DND-41 (cell line): ENCODE results near the gene CDS1.

Source experiments
- ATAC-seq: fragments of 200-7000 bp; cut with Tn5 transposase; 3 replicates; pipeline ENCODE4 v1.9.1; 2021; ENCODE audit warnings: low read depth; ENCODE audit not compliant: insufficient read depth
- DNase-seq: peaks from one replicate; pipeline ENCODE4 v3.0.0-alpha.2; 2020
- H2AFZ ChIP-seq: 2 replicates; pipeline ENCODE4 v1.6.0; 2012; ENCODE audit warnings: low read depth, low read length
- H3K27ac ChIP-seq: 2 replicates; pipeline ENCODE4 v1.5.1; 2012; ENCODE audit warnings: low read length, inconsistent platforms
- H3K27me3 ChIP-seq: fragments of 200-600 bp; sonication (generic); 2 replicates; pipeline ENCODE4 v1.6.0; 2012; ENCODE audit warnings: low read length, mild to moderate bottlenecking, inconsistent platforms; ENCODE audit not compliant: insufficient read depth, poor library complexity
- H3K36me3 ChIP-seq: 2 replicates; pipeline ENCODE4 v1.5.1; 2012; ENCODE audit warnings: low read length, inconsistent platforms; ENCODE audit not compliant: insufficient read depth
- H3K4me1 ChIP-seq: 2 replicates; pipeline ENCODE4 v1.5.1; 2012; ENCODE audit warnings: mild to moderate bottlenecking, low read length; ENCODE audit not compliant: insufficient read depth
- H3K4me2 ChIP-seq: 2 replicates; pipeline ENCODE4 v1.6.0; 2012; ENCODE audit warnings: mild to moderate bottlenecking, moderate library complexity, low read length, inconsistent platforms; ENCODE audit not compliant: insufficient read depth
- H3K4me3 ChIP-seq, 2 experiments: fragments of 200-600 bp in 1 of 2; shearing (Covaris generic) in 1 of 2; 2 replicates each; pipeline ENCODE4 v1.5.1; 2012 to 2016; ENCODE audit warnings: inconsistent platforms in 2 of 2, low read length in 2 of 2, mild to moderate bottlenecking in 2 of 2, low read depth in 1 of 2, moderate library complexity in 1 of 2
- H3K79me2 ChIP-seq: 2 replicates; pipeline ENCODE4 v1.6.0; 2012; ENCODE audit warnings: low read length, inconsistent platforms; ENCODE audit not compliant: insufficient read depth
- H3K9ac ChIP-seq: 2 replicates; pipeline ENCODE4 v1.6.0; 2012; ENCODE audit warnings: low read depth, mild to moderate bottlenecking, inconsistent platforms, low read length, moderate library complexity
- H3K9me3 ChIP-seq: 2 replicates; pipeline ENCODE4 v1.5.1; 2012; ENCODE audit warnings: low read length, moderate library complexity, mild to moderate bottlenecking, inconsistent platforms; ENCODE audit not compliant: insufficient read depth, severe bottlenecking
- H4K20me1 ChIP-seq: 2 replicates; pipeline ENCODE4 v1.6.0; 2012; ENCODE audit warnings: low read length; ENCODE audit not compliant: insufficient read depth
- EZH2 ChIP-seq: IDR thresholded peaks from 3 replicates; pipeline ENCODE4 v1.6.1; 2012; ENCODE audit warnings: borderline replicate concordance, low read depth, mild to moderate bottlenecking, moderate library complexity, low read length, inconsistent platforms; ENCODE audit not compliant: severe bottlenecking
- TF ChIP-seq, protein P1 (sequence below): IDR thresholded peaks from 2 replicates; pipeline ENCODE4 v1.5.1; 2012; ENCODE audit warnings: borderline replicate concordance, low read length, moderate library complexity, mild to moderate bottlenecking; ENCODE audit not compliant: poor library complexity, severe bottlenecking; ENCODE audit errors: extremely low read depth

The CDS1 gene

GRCh38 chr4:84648178-84648577 is 65.3 kb downstream of the CDS1 start:
- TF ChIP-seq, protein P1, sequence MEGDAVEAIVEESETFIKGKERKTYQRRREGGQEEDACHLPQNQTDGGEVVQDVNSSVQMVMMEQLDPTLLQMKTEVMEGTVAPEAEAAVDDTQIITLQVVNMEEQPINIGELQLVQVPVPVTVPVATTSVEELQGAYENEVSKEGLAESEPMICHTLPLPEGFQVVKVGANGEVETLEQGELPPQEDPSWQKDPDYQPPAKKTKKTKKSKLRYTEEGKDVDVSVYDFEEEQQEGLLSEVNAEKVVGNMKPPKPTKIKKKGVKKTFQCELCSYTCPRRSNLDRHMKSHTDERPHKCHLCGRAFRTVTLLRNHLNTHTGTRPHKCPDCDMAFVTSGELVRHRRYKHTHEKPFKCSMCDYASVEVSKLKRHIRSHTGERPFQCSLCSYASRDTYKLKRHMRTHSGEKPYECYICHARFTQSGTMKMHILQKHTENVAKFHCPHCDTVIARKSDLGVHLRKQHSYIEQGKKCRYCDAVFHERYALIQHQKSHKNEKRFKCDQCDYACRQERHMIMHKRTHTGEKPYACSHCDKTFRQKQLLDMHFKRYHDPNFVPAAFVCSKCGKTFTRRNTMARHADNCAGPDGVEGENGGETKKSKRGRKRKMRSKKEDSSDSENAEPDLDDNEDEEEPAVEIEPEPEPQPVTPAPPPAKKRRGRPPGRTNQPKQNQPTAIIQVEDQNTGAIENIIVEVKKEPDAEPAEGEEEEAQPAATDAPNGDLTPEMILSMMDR: no peak
- TF ChIP-seq EZH2: no peak

GRCh38 chr4:84648863-84649647 is 66.1 kb downstream of the CDS1 start:
- no peak for DNase-seq

More at GRCh38 chr4:84648178-84648577, 65.3 kb downstream of the CDS1 start:
- Histone ChIP-seq H3K79me2 (no peaks in the 10 kb centered on the region), H3K36me3 (no peaks in the 10 kb centered on the region), H3K4me1 (no peaks in the 10 kb centered on the region), H3K27me3 (no peaks in the 10 kb centered on the region), H3K4me2 (no peak overlapping the region), H3K9ac (no peak overlapping the region), H2AFZ (no peak overlapping the region), H4K20me1 (no peaks in the 10 kb centered on the region), H3K9me3 (no peaks in the 10 kb centered on the region), H3K4me3 (no peak overlapping the region), H3K27ac (no peak overlapping the region)
- no peak for ATAC-seq
- no peak for DNase-seq

DNA sequence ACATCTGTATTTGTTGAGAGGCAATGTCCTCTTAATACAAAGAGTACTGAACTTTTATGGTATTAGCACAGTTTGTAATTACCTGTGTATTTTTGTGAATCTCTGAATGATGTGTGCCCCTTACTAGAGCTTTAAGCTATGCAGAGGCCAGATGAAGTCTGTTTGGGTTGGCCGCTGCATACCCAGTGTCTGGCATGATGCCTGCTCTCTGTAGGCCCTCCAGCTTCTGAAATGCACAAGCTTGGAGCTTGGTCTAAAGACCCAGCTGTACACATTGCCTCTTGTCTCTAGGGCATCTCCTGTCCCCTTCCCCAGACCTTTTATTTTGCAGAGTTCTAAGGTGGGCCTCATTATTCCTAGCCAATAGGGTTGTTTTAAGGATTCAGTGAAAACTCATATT is 68.6 kb downstream of the CDS1 start:
- no peaks in the 10 kb centered on the region for H3K36me3 ChIP-seq
- H3K79me2 ChIP-seq: no peaks in the 10 kb centered on the region
- no peaks in the 10 kb centered on the region for H3K9me3 ChIP-seq
- H3K4me2 ChIP-seq: no peak overlapping the region
- ATAC-seq: no peak
- H3K27me3 ChIP-seq: no peaks in the 10 kb centered on the region
- H3K4me3 ChIP-seq: no peak overlapping the region
- no peak for TF ChIP-seq EZH2
- TF ChIP-seq, protein P1: no peak
- no peak for DNase-seq
- H2AFZ ChIP-seq: no peak overlapping the region
- no peak overlapping the region for H3K9ac ChIP-seq
- no peak overlapping the region for H3K27ac ChIP-seq
- no peaks in the 10 kb centered on the region for H3K4me1 ChIP-seq
- H4K20me1 ChIP-seq: no peaks in the 10 kb centered on the region

More at GRCh38 chr4:84648863-84649647, 66.1 kb downstream of the CDS1 start:
- no peak overlapping the region for H3K27ac ChIP-seq
- H3K4me1 ChIP-seq: no peaks in the 10 kb centered on the region
- TF ChIP-seq, protein P1: no peak
- TF ChIP-seq EZH2: no peak
- no peak for ATAC-seq
- H3K9me3 ChIP-seq: no peaks in the 10 kb centered on the region
- no peaks in the 10 kb centered on the region for H3K27me3 ChIP-seq
- H4K20me1 ChIP-seq: no peaks in the 10 kb centered on the region
- no peak overlapping the region for H3K9ac ChIP-seq
- no peaks in the 10 kb centered on the region for H3K36me3 ChIP-seq
- no peaks in the 10 kb centered on the region for H3K79me2 ChIP-seq
- H2AFZ ChIP-seq: no peak overlapping the region
- no peak overlapping the region for H3K4me3 ChIP-seq
- H3K4me2 ChIP-seq: no peak overlapping the region

DNA sequence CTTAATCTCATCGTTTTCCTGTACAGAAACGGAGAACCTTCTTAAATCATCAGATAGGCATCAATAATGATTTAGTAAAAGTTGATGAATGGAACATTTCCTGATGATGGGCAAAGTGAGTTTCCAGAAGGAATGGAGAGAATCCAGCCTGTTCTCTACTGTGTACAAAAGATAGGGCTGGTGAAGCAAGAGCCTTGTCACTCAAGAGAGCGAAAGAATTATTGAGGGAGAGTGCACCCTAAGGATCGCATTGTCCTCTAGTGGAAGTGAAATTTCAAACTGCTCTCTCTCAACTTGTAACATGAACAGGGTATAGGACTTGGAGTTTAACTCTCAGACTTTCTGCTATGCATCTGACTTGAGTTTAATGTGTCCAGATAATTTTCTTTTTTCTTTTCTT is 69.6 kb downstream of the CDS1 start:
- no peaks in the 10 kb centered on the region for H3K36me3 ChIP-seq
- no peak overlapping the region for H3K4me3 ChIP-seq
- no peak overlapping the region for H3K4me2 ChIP-seq
- TF ChIP-seq, protein P1: no peak
- TF ChIP-seq EZH2: no peak
- no peaks in the 10 kb centered on the region for H4K20me1 ChIP-seq
- H2AFZ ChIP-seq: no peak overlapping the region
- H3K9ac ChIP-seq: no peak overlapping the region
- no peaks in the 10 kb centered on the region for H3K79me2 ChIP-seq
- H3K4me1 ChIP-seq: no peaks in the 10 kb centered on the region
- no peaks in the 10 kb centered on the region for H3K9me3 ChIP-seq
- DNase-seq: no peak
- no peak for ATAC-seq
- H3K27me3 ChIP-seq: no peaks in the 10 kb centered on the region
- H3K27ac ChIP-seq: no peak overlapping the region
